Head of caudate nucleus (tissue), 42 donors: ENCODE results near the gene NFAT5.

ENCODE experiments used
- DNase-seq, 42 donors: peaks; one replicate each; pipeline versions ENCODE4 v3.0.0 to v3.0.0-alpha.2; 2020 to 2021; ENCODE audit warnings: mixed read lengths in 7 of 42
- intact Hi-C: fragments of 100-400 bp; cut with DNase I; formaldehyde crosslinking; loops from one replicate; pipeline ENCODE4 v1.15.0; 2022

The NFAT5 gene

GRCh38 chr16:69745959-69746358, 180.2 kb downstream of the NFAT5 start:
- intact Hi-C loops = no loop called here
- DNase-seq = no peak

- DNase-seq = no peak
- intact Hi-C loops = no loop called here
Observed at GRCh38 chr16:69747115-69747514, 181.3 kb downstream of the NFAT5 start.

GRCh38 chr16:69748694-69749345, 183.1 kb downstream of the NFAT5 start:
- DNase-seq = peak in 11 of 42 donors; percentile 31 to 73 (median 49)
- intact Hi-C loops = no loop called here

- no peak for DNase-seq
- intact Hi-C loops = loop anchor here (2.0 kb wide), 1 partner anchor 45 kb away; no protein-coding TSS in a partner anchor
Observed at GRCh38 chr16:69754143-69754468, 188.3 kb downstream of the NFAT5 start.
